IMR-90 (cell line): ENCODE results near the gene PRCP. TPM values are rescaled to one million over a fixed set of nuclear protein-coding genes. Genes with fewer than 3 reads are reported as not detected.
A peak's percentile ranks its signal among the peaks of the same experiment; 100 is the strongest.

Source experiments
- BHLHE40 ChIP-seq: fragments of 150-350 bp; IDR thresholded peaks from 2 replicates; pipeline ENCODE4 v1.6.1; 2016; ENCODE audit warnings: mild to moderate bottlenecking, low read depth, low read length
- CTCF ChIP-seq: conservative IDR thresholded peaks from 2 replicates; pipeline ENCODE4 v1.5.1; 2012; ENCODE audit warnings: mild to moderate bottlenecking, low read depth, low read length, improper control_type of control experiment
- POLR2A ChIP-seq: IDR thresholded peaks from 2 replicates; pipeline ENCODE4 v1.6.1; 2012; ENCODE audit warnings: mild to moderate bottlenecking, low read depth, low read length
- RCOR1 ChIP-seq: IDR thresholded peaks from 2 replicates; pipeline ENCODE4 v1.6.1; 2012; ENCODE audit warnings: mild to moderate bottlenecking, low read length, improper control_type of control experiment; ENCODE audit not compliant: insufficient replicate concordance
- SMC3 ChIP-seq: fragments of 150-350 bp; IDR thresholded peaks from 2 replicates; pipeline ENCODE4 v1.6.1; 2016; ENCODE audit warnings: low read depth, mild to moderate bottlenecking, antibody characterized with exemption, low read length, moderate library complexity
- polyA plus RNA-seq, 3 experiments: library from polyadenylated mRNA; depleted of rRNA; stranded (reverse); fragments of >200 nt; gene quantifications; 2 replicates each; pipeline ENCODE4 v1.2.3, GENCODE V29; 2012; ENCODE audit warnings: low replicate concordance in 1 of 3
- total RNA-seq: library from RNA; depleted of rRNA; stranded (reverse); fragments of >200 nt; gene quantifications from 2 replicates; pipeline ENCODE4 v1.2.3, GENCODE V29; 2012

Gene PRCP
- total and polyA plus RNA-seq, 2 of the 4 experiments (the other 2 are of a cell fraction), result 31.7 to 64.9 TPM

DNA sequence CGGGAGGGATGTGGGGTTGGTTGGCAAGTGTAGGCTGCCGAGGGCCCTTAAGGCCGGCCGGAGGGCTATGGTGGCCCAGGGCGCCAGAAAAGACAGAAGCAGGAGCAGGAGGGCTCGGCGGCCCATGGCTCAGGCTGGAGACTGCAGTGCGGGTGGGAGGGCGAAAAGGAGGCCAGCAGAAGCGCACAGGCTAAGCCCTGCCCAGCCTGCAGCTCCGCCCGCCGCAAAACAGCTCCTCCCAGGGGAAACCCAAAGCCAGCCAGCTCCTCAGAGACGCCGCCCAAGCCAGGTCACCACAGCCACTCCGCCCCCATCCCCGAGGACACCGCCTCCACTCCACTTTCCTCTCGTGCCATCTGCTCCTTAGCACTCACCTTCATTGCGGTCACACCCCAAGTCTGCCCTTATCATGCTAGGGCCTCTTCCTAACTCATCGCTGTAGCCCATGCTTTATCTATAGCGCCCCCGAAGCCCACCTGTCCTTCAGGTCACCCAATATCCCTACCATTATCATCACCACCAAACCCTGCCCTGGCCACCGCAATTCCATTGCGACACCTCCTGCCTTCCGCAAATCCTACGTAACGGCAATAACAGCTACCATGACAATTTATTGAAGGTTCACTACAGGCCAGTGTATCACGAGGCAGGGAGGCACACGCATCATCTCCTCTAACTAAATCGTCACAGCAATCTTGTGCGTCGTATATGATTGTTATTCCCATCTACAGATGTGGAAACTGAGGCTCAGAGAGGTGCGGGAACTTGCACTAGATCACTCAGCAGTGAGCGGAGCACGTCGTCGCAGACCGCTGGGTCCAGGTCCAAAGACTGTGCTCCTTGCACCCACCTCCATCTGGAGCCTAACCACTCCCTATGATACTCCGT is at the start of gene PRCP (continued):
- TF ChIP-seq CTCF (no peak), POLR2A (peak; percentile 63), SMC3 (no peak), BHLHE40 (peak; percentile 50), RCOR1 (peak; percentile 69)
